Endothelial cell of umbilical vein (primary cell): ENCODE data around the gene CDK19.

Source experiments
- MYC ChIP-seq: IDR thresholded peaks from one replicate; pipeline ENCODE4 v1.6.1; 2011; ENCODE audit warnings: mild to moderate bottlenecking, low read depth, low read length
- POLR2A ChIP-seq: IDR thresholded peaks from 2 replicates; pipeline ENCODE4 v1.6.1; 2012; ENCODE audit warnings: low read depth, mild to moderate bottlenecking, control low read depth, low read length
- TF ChIP-seq, protein P1 (sequence below), 2 donors: IDR thresholded peaks; 1 replicate in 1 of 2; 2 replicates in 1 of 2; pipeline ENCODE4 v1.5.1; 2011; ENCODE audit warnings: low read length in 2 of 2, mild to moderate bottlenecking in 2 of 2, moderate library complexity in 2 of 2, control low read depth in 1 of 2, inconsistent platforms in 1 of 2, low read depth in 1 of 2; ENCODE audit not compliant: insufficient read depth in 1 of 2; ENCODE audit errors: extremely low read depth in 1 of 2

DNA sequence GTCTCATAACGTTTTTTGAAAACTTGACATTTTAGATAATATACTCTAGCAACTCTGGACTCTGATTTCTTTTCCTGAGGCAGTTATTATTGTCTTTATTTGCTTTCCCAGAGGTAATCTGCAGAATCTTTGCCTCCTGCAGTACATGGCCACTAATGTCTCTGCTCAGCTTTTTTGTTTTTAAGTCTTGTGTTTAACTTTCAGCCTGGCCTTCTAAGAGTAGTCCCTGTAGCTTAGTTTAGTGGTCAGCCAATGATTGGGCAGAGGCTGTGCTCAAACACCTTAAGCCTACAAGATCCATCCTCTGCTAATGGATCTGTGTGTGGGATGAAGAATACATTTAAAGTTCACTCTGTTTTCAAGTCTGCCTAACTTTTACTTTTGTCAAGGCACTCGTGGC is 241.7 kb downstream of the CDK19 start:
- TF ChIP-seq, protein P1, sequence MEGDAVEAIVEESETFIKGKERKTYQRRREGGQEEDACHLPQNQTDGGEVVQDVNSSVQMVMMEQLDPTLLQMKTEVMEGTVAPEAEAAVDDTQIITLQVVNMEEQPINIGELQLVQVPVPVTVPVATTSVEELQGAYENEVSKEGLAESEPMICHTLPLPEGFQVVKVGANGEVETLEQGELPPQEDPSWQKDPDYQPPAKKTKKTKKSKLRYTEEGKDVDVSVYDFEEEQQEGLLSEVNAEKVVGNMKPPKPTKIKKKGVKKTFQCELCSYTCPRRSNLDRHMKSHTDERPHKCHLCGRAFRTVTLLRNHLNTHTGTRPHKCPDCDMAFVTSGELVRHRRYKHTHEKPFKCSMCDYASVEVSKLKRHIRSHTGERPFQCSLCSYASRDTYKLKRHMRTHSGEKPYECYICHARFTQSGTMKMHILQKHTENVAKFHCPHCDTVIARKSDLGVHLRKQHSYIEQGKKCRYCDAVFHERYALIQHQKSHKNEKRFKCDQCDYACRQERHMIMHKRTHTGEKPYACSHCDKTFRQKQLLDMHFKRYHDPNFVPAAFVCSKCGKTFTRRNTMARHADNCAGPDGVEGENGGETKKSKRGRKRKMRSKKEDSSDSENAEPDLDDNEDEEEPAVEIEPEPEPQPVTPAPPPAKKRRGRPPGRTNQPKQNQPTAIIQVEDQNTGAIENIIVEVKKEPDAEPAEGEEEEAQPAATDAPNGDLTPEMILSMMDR (IDR thresholded peaks at IDR 0.05; ENCODE audit: extremely low read depth in 1 of 2, insufficient read depth in 1 of 2, low read depth in 1 of 2, low read length in 2 of 2), result no peak
- TF ChIP-seq POLR2A (no peak), MYC (no peak)
